BJ (cell line): ENCODE results near the gene KCTD1. TPM values are rescaled to one million over a fixed set of nuclear protein-coding genes. Genes with fewer than 3 reads are reported as not detected.

Experiments
- CTCF ChIA-PET: fragments of 350-600 bp; formaldehyde crosslinking; extraction: SDS; loops from one replicate; lab custom pipeline; 2021; ENCODE audit warnings: antibody characterized with exemption, inconsistent platforms; lab: Yijun Ruan, JAX
- POLR2A ChIA-PET: fragments of 300-600 bp; sonication (Branson Sonifier 250); formaldehyde crosslinking; extraction: SDS; loops from one replicate; lab custom pipeline; 2021; ENCODE audit warnings: antibody characterized with exemption; lab: Charles Lee
- DNase-seq: peaks from one replicate; pipeline ENCODE4 v3.0.0-alpha.2; 2011; ENCODE audit warnings: low read depth
- H3K27me3 ChIP-seq: 2 replicates; pipeline ENCODE4 v1.6.0; 2011; ENCODE audit warnings: low read length; ENCODE audit not compliant: control insufficient read depth, insufficient read depth
- H3K36me3 ChIP-seq: 2 replicates; pipeline ENCODE4 v1.5.1; 2011; ENCODE audit warnings: low read length; ENCODE audit not compliant: control insufficient read depth, insufficient read depth
- H3K4me3 ChIP-seq: 2 replicates; pipeline ENCODE4 v1.5.1; 2011; ENCODE audit warnings: low read depth, mild to moderate bottlenecking, control low read depth, low read length
- polyA plus RNA-seq: library from polyadenylated mRNA; depleted of rRNA; stranded (reverse); fragments of >200 nt; gene quantifications from 2 replicates; pipeline ENCODE4 v1.2.3, GENCODE V29; 2011
- TF ChIP-seq, protein P1 (sequence below): IDR thresholded peaks from 2 replicates; pipeline ENCODE4 v1.5.1; 2011; ENCODE audit warnings: low read depth, mild to moderate bottlenecking, control low read depth, inconsistent platforms, low read length, moderate library complexity; ENCODE audit not compliant: insufficient read depth

The KCTD1 gene
- polyA plus RNA-seq, 1 experiment: 9.6 TPM

DNA sequence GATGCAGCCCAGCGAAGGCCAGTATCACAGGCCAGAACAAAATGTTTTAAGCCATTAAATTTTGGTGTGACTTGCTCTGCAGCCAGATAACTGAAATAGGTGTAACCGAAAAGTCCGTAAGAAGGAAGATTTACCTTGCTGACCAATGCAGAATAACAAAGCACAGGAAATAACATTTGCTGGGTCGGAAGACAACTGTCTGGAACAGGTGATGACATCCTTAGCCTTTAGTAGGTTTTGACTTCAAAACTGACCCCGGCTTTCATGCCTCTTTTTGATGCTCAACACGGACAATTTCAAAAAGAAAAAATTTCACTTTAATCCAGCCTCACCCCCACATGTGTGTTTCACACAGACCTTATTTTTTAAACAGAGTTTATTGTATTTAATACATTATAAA, 93.7 kb downstream of the KCTD1 start:
- CTCF ChIA-PET: no interaction called here
- TF ChIP-seq, protein P1, sequence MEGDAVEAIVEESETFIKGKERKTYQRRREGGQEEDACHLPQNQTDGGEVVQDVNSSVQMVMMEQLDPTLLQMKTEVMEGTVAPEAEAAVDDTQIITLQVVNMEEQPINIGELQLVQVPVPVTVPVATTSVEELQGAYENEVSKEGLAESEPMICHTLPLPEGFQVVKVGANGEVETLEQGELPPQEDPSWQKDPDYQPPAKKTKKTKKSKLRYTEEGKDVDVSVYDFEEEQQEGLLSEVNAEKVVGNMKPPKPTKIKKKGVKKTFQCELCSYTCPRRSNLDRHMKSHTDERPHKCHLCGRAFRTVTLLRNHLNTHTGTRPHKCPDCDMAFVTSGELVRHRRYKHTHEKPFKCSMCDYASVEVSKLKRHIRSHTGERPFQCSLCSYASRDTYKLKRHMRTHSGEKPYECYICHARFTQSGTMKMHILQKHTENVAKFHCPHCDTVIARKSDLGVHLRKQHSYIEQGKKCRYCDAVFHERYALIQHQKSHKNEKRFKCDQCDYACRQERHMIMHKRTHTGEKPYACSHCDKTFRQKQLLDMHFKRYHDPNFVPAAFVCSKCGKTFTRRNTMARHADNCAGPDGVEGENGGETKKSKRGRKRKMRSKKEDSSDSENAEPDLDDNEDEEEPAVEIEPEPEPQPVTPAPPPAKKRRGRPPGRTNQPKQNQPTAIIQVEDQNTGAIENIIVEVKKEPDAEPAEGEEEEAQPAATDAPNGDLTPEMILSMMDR: no peak

DNA sequence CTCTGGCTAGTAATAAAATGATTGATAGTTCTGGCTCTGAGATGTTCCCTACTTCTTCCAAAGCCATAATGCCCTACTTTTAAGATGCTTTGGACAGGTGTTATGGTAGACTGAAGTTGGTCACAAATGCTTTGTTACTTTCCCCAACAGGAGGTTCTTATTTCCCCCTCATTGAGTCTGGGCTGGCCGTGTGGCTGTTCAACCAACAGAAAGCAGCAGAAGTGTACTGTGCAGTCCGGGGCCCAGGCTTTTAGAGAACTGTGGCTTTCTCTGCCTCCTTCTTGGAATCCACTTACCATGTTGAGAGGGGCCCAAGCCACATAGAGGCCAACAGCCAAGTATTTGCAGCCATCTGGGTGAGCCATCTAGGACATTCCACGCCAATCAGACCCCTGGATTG, 94.2 kb downstream of the KCTD1 start:
- POLR2A ChIA-PET: no interaction called here
- Histone ChIP-seq H3K27me3 (no peaks in the 10 kb centered on the region), H3K36me3 (peaks cover 2% of the 10 kb centered on the region; the same call in 1 of the 2 replicates), H3K4me3 (no peak overlapping the region)
- DNase-seq: no peak
- TF ChIP-seq, protein P1: no peak
- CTCF ChIA-PET: no interaction called here

More for the DNA sequence above, 93.7 kb downstream of the KCTD1 start:
- H3K27me3 ChIP-seq: no peaks in the 10 kb centered on the region
- POLR2A ChIA-PET: no interaction called here
- peaks cover 2% of the 10 kb centered on the region; the same call in 1 of the 2 replicates for H3K36me3 ChIP-seq
- no peak overlapping the region for H3K4me3 ChIP-seq
- no peak for DNase-seq

DNA sequence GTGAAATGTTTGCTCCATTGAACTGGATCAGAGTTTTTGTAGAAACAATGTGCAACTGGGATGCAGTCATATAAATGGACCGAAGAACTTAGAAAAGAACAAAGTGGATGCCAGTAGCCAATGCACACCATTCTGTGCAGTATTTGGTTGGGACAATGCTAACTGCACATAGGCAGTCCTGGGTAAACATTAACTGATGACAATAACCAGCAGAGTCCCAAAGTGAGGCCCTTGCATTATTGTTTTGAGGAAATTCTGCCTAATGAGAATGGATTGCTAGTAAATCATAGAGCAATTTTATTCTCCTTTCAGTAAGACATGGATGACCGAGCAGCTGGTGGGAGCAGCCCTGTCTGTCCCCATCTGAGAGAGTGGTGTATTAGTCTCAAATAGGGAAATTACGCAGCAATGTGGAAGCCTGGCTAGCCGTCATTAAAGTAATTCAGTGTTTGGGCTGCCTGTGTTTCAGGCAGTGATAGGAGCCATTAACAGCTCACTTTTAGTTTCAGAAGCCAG, 94.9 kb downstream of the KCTD1 start:
- DNase-seq: no peak
- ChIA-PET CTCF (no interaction called here), POLR2A (no interaction called here)
- no peaks in the 10 kb centered on the region for H3K27me3 ChIP-seq
- no peak overlapping the region for H3K4me3 ChIP-seq
- TF ChIP-seq, protein P1: no peak
- H3K36me3 ChIP-seq: peaks cover 2% of the 10 kb centered on the region; the same call in 1 of the 2 replicates

DNA sequence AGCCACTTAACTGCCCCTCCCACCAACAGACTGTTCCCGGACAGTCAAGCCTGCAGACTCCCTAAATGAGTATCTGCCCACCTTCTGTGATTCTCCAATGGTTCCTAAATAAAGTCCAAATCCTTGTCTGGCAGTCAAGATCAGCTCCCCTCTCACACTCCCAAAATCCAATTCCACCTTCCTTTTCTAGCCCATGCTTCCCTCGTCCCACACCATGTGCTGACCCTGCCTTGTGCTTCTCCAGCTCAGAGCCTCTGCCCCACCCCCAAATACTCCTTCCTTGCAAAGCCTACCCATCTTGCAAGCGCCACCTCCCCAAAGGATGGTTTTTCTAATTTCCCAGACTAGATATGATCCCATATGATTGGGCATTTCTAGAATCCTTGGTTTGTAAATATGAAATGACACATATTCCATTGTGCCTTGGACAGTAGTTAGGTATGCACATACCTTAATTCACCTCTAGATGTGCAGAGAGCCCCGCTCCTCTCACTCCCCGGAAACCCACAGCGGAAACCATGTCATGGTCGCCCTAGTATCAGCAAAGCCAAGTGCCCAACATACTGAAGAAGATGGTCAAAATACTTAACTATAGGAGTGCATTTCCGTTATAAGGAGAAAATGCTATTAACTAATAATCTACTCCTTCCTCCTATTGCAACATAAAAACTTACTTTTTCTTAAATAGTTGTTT, 97.2 kb downstream of the KCTD1 start:
- no peak for DNase-seq
- CTCF ChIA-PET: interaction anchor here (2.3 kb wide), 1 partner anchor 11 kb away, joined by 4 read pairs; no protein-coding TSS in a partner anchor
- POLR2A ChIA-PET: no interaction called here

DNA sequence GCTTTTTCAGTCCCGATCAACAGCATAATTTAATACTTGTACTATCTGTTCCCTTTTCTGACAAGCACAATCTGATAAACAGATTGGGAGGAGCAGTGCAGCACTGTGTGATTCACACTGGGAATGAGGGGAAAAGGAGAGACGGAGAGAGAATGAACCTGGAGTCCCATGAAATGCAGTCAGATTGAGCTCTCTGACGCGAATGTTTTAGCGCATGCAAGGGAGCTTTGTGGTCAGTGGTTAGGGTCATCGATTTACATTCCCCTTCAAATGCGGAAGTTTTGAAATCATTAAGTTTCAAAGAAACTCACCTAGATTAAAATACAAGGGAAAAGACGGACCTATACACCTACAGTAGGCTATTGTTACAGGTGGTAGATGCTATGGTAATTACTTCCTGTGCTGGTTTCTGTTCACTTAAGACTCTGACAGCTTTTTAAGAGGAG, 99.6 kb downstream of the KCTD1 start:
- no peaks in the 10 kb centered on the region for H3K36me3 ChIP-seq
- CTCF ChIA-PET: interaction anchor here (0.7 to 1.1 kb wide), 3 partner anchors 9 to 12 kb away, joined by 3 to 4 read pairs (median 3); no protein-coding TSS in a partner anchor
- POLR2A ChIA-PET: no interaction called here

More for the DNA sequence above, 97.2 kb downstream of the KCTD1 start:
- Histone ChIP-seq H3K36me3 (0 out of 2 replicates have a peak, but pooled peaks cover 1% of the 10 kb centered on the region), H3K27me3 (no peaks in the 10 kb centered on the region), H3K4me3 (no peak overlapping the region)
- TF ChIP-seq, protein P1: no peak

More for the DNA sequence above, 99.6 kb downstream of the KCTD1 start:
- H3K27me3 ChIP-seq: no peaks in the 10 kb centered on the region
- H3K4me3 ChIP-seq: no peak overlapping the region
- DNase-seq: no peak
- TF ChIP-seq, protein P1: no peak
